AG09319 (cell line): ENCODE results near the gene SUFU.

Experiments used
- DNase-seq: peaks from one replicate; pipeline ENCODE4 v3.0.0-alpha.2; 2010; ENCODE audit warnings: low read depth; ENCODE audit errors: extremely low read depth
- TF ChIP-seq, protein P1 (sequence below): IDR thresholded peaks from 2 replicates; pipeline ENCODE4 v1.5.1; 2011; ENCODE audit warnings: low read depth, mild to moderate bottlenecking, inconsistent platforms, low read length, moderate library complexity

The SUFU gene

DNA sequence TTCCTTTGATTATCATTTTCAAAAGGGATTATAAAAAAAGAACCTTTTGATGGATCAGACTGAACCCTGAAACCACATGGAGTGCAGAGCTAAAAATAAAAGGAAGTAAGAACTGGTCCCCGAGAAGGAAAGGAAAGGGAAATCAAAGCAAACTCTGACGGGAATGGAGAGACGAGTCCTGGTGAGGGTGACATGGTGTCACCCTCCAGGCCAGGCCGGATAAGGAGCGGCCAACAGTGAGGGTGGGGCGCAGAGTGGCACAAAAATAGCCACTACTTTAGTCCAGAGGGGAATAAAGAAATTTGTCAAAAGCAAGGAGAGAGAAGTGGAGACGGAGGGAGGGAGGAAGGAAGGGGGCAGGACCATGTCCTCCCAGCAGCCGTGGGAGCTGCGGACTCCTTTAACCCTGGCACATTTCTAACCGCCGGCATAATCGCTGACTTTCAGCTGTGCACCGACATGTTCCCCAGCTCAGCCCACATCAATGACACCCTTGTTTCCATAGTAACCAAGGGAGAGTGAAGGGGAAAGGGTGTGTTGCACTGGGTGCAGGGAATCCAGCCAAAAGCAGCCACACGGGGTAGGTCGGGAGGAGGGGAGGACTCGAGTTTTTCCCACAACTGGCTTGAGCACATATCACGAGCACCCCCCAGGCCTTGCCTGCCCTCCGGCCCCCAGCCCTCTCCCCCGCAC is 170.2 kb downstream of the SUFU start:
- TF ChIP-seq, protein P1, sequence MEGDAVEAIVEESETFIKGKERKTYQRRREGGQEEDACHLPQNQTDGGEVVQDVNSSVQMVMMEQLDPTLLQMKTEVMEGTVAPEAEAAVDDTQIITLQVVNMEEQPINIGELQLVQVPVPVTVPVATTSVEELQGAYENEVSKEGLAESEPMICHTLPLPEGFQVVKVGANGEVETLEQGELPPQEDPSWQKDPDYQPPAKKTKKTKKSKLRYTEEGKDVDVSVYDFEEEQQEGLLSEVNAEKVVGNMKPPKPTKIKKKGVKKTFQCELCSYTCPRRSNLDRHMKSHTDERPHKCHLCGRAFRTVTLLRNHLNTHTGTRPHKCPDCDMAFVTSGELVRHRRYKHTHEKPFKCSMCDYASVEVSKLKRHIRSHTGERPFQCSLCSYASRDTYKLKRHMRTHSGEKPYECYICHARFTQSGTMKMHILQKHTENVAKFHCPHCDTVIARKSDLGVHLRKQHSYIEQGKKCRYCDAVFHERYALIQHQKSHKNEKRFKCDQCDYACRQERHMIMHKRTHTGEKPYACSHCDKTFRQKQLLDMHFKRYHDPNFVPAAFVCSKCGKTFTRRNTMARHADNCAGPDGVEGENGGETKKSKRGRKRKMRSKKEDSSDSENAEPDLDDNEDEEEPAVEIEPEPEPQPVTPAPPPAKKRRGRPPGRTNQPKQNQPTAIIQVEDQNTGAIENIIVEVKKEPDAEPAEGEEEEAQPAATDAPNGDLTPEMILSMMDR, result no peak
- DNase-seq, result no peak

DNA sequence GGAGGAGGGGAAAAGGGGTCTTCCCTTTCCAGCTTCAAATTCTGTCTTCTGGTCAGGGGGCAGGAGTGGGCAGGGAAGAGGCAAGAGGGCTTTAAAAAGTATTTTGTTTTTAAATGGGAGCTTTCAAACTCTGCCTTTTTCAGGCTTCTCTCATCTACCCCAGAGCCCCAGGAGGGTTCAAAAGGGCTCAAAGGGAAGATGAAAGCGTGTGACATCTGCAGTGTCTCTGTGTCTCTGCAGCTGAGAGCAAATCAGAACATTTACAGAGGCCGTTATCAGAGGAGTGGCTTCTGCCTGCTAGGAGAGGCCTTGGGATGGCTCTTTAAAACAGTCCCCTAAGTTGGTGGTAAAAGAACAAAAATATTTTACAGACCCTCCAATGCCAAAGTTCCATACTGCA is 170.8 kb downstream of the SUFU start:
- DNase-seq, result no peak
- TF ChIP-seq, protein P1, result no peak

DNA sequence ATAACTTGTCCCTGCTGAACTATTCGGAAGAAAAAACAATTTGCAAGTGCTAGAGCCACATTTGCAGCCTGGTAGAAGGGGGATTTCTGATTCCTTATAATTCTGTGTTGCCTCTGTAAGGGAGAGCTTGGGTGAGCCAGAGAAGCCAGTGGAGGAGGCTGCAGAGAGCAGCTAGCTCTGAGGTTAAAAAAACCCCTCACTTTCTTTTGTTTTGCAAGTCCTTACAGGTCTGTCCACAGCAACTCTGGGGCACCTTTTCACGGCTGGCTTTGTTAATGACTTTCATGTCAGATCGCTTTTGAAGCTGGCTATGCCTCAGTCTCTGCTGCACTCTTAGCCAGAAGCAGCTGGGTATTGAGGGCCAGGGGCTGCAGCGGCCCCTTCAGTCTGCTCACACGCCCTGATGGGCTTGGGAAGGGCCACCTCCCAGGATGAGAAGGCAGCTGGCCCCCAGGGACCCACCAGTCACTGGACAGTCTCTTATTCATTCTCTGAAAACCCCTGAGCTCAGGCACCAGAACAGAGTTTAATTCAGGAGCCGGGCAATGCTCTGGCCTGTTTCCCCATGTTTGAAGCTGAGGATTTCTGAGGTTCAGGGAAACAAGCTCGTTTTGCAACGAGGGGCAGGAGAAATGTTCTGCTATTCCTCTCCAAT is 171.4 kb downstream of the SUFU start:
- TF ChIP-seq, protein P1, result no peak
- DNase-seq, result no peak

DNA sequence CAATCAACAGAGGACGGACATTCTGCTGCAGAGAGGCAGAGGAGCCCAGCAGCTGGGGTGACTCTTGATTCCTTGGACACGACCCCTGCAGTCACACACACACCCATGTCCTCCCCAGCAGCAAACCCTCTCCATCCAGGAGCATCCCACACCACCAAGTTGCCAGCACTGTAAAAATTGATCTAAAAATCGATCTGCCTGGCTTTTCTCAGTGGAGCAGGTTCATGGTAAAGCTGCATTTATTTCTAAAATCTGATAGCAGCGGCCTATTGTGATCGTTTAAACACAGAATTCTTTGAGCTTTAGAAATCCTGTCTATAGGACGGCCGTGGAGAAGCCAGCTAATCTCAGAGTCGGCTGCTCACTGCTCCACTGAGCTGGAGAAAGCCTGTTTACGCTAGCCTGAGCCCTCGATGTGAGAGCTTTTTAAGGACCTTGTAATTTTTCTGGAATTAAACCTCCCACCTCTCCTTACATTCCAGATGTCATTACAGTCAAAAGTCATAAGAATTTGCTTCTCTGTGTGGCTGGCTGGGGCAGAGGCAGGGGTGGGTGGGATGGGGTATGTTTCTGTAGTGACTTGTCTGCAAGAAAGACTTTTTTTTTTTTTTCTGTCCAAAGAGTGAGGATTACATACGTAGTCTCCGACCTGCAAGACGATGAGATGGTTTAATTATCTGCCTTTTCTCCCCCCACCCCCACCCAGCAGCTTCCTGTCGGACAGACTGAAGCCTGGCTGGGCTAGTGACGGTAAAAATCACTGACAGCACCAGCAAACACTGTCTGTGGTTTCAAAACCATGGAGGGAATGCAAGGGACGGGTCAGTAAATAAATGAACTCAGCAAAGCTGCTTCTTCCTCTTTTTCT is 172.1 kb downstream of the SUFU start:
- peak; percentile 88 for DNase-seq
- TF ChIP-seq, protein P1, result no peak

DNA sequence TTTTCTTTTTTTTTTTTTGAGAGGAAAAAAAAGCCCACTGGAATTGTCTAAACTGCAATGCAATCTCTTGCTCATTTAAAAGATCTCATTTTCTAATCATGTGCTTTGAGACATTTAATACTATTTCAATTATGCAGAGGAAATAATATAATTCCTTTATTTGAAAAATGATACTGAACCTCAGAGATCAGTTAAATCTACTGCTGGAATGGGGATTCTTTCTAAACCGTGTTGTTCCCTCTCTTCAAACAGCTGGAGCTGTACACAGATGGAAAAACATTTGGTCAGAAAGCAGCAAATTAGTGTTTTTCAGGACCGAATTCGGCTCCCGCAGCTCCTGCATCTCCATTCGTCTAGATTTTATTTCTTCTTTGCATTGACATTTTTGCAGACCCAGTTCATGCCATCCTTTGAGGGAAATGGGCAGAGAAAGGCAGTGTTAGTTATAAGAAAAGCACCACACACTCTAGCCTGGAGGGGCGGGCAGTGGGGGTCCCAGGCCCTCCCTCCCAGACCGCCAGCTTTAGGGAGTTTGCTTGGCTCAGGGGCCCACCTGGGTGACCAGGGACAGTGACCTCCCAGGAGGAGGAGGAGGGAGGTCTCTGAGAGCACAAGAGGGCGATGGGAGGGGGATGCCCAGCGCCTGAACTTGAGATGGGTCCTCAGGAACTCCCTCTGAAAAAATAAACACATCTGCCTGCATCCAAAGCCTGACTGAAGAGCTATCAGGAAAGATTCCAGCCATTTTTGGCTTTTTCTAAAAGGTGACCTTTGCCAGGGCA is 173.0 kb downstream of the SUFU start:
- TF ChIP-seq, protein P1, result no peak
- DNase-seq, result no peak

DNA sequence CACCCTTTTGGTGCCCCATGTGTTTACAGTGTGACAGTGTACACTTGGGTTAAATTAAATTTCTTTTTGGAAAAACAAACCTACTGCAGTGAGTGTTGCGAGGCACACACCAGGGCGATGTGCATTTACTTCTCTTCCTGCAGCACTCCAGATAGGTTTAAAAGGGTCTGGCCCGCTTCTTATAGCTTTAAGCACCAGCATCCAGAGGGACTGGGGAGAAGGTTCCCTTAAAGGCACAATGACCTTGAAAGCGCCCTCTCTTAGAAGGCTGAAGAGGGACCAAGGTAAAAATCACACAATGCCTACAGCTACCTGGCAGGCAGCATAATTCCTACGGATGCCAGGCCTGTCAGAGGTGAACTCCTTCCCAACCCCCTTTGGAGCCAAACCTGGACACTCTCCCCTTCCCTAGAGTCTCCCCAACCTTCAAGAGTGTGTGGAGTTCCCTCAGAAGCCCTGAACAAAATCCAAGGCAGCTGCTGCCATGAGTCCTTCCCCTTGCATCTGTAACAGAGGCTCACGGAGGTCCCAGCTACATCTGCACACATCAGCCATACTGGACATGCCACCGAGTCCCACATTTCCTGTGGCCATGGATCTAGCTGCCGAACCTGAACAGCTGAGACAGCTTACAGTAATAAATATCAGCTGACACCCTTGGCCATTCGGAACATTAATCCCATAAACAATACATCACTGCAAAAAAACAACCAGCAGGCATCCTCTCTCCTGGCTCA is 173.7 kb downstream of the SUFU start:
- no peak for DNase-seq
- TF ChIP-seq, protein P1, result no peak
